Activated T-helper 17 cell treated with anti-CD3 and anti-CD28 coated beads, Interleukin-2, amount 50 U/mL, for 72 hours (primary cell): ENCODE results near the gene WNT7A. TPM values are rescaled to one million over a fixed set of nuclear protein-coding genes. Genes with fewer than 3 reads are reported as not detected.
A peak's percentile ranks its signal among the peaks of the same experiment; 100 is the strongest.

Experiments used
- ATAC-seq: fragments of 150-1000 bp; cut with Tn5 transposase; replicated peaks from 2 replicates; pipeline ENCODE4 v1.10.0; 2021; ENCODE audit warnings: mild to moderate bottlenecking, moderate library complexity
- H3K27ac Mint-ChIP-seq: one replicate; pipeline ENCODE4 v1.8.0; 2022; ENCODE audit warnings: mixed read lengths
- H3K27me3 Mint-ChIP-seq: one replicate; pipeline ENCODE4 v1.8.0; 2022; ENCODE audit warnings: mixed read lengths
- H3K36me3 Mint-ChIP-seq: one replicate; pipeline ENCODE4 v1.8.0; 2022; ENCODE audit warnings: low read depth, mild to moderate bottlenecking, mixed read lengths
- H3K4me1 Mint-ChIP-seq: one replicate; pipeline ENCODE4 v1.8.0; 2022; ENCODE audit warnings: mixed read lengths
- H3K4me3 Mint-ChIP-seq: one replicate; pipeline ENCODE4 v1.8.0; 2022; ENCODE audit warnings: mild to moderate bottlenecking, mixed read lengths
- H3K9me3 Mint-ChIP-seq: one replicate; pipeline ENCODE4 v1.8.0; 2022; ENCODE audit warnings: mixed read lengths
- total RNA-seq, 2 donors: library from RNA; stranded (reverse); gene quantifications; one replicate each; pipeline ENCODE4 v1.2.3, GENCODE V29; 2022

The WNT7A gene
- total RNA-seq, 2 donors from 2014 or later: 0.11 to 0.29 TPM

DNA sequence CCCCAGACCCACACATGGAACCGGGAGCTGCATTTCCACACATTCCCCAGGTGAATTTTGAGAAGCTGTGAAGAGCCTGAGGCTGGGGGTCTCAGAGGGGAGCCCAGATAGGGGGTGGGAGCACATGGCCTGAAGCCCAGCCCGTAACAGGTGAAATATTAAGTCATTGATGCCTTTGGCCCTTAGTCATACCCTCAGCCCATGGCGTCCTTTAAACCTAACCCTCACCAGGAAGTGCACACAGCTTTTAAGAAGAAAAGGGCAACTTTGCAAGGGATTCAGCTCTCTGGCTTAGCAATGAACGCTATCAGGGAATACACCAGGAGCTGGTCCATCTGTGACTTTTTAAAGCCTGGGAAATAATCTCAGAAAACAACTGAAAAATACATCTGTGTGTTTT lies 40.6 kb downstream of the WNT7A start:
- Mint-ChIP-seq H3K27me3 (no peaks in the 10 kb centered on the region), H3K36me3 (no peaks in the 10 kb centered on the region), H3K4me1 (peaks cover 6% of the 10 kb centered on the region), H3K9me3 (no peaks in the 10 kb centered on the region), H3K27ac (no peak overlapping the region), H3K4me3 (no peak overlapping the region)
- no peak for ATAC-seq

DNA sequence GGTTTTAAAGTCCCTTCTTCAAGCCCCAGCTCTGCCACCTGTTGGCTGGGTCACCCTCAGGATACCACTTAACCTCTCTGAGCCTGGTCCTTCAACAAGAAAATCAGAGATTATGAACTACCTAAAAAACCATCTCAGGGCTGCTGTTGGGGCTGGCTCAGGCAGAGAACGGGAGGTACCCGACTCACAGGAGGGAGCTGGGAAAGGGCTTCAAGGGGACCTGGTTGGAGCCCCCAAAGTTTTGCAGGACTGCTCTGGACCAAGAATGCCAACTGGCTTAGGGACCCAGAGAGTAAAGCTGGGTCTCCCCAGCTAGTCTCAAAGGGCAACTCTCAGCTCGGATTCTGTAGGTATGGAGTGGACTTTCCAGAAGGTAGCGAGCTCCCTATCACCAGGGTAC lies 41.5 kb downstream of the WNT7A start:
- Mint-ChIP-seq H3K27me3 (no peaks in the 10 kb centered on the region), H3K4me3 (no peak overlapping the region), H3K36me3 (no peaks in the 10 kb centered on the region), H3K4me1 (peaks cover 6% of the 10 kb centered on the region), H3K27ac (no peak overlapping the region), H3K9me3 (no peaks in the 10 kb centered on the region)
- ATAC-seq: no peak

GRCh38 chr3:13837751-13838150 lies 42.1 kb downstream of the WNT7A start:
- H3K36me3 Mint-ChIP-seq: no peaks in the 10 kb centered on the region
- H3K27ac Mint-ChIP-seq: no peak overlapping the region
- peaks cover 12% of the 10 kb centered on the region for H3K4me1 Mint-ChIP-seq
- no peak for ATAC-seq
- no peaks in the 10 kb centered on the region for H3K27me3 Mint-ChIP-seq
- H3K9me3 Mint-ChIP-seq: no peaks in the 10 kb centered on the region
- H3K4me3 Mint-ChIP-seq: no peak overlapping the region

GRCh38 chr3:13836658-13837587 lies 42.9 kb downstream of the WNT7A start:
- no peak for ATAC-seq
- Mint-ChIP-seq H3K4me3 (no peak overlapping the region), H3K9me3 (no peaks in the 10 kb centered on the region), H3K27me3 (no peaks in the 10 kb centered on the region), H3K27ac (no peak overlapping the region), H3K4me1 (peaks cover 16% of the 10 kb centered on the region), H3K36me3 (no peaks in the 10 kb centered on the region)

DNA sequence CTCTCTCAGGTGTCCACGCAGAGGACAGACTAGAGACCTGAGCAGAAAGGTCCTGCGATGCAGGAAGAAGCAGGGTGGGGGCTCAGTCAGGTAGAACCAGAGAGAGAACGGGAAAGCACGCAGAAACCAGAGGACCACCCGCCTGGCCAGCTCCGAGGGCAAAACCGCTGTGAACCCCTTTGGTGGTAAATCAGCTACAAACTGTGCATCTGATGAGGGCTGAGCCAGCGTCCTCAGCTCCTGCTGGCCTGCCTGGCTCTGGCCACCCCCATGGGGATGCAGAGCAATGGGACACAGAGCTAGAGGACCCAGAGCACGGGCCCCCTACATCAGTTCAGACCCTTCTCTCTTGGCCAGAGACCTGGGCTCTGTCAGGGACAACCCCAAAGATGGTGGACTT lies 44.6 kb downstream of the WNT7A start:
- Mint-ChIP-seq H3K4me1 (peaks cover 22% of the 10 kb centered on the region), H3K9me3 (no peaks in the 10 kb centered on the region), H3K27ac (no peak overlapping the region), H3K27me3 (no peaks in the 10 kb centered on the region), H3K36me3 (no peaks in the 10 kb centered on the region), H3K4me3 (no peak overlapping the region)
- no peak for ATAC-seq

GRCh38 chr3:13834258-13835035 lies 45.4 kb downstream of the WNT7A start:
- Mint-ChIP-seq H3K4me1 (peaks cover 22% of the 10 kb centered on the region), H3K27me3 (no peaks in the 10 kb centered on the region)
- ATAC-seq: no peak

DNA sequence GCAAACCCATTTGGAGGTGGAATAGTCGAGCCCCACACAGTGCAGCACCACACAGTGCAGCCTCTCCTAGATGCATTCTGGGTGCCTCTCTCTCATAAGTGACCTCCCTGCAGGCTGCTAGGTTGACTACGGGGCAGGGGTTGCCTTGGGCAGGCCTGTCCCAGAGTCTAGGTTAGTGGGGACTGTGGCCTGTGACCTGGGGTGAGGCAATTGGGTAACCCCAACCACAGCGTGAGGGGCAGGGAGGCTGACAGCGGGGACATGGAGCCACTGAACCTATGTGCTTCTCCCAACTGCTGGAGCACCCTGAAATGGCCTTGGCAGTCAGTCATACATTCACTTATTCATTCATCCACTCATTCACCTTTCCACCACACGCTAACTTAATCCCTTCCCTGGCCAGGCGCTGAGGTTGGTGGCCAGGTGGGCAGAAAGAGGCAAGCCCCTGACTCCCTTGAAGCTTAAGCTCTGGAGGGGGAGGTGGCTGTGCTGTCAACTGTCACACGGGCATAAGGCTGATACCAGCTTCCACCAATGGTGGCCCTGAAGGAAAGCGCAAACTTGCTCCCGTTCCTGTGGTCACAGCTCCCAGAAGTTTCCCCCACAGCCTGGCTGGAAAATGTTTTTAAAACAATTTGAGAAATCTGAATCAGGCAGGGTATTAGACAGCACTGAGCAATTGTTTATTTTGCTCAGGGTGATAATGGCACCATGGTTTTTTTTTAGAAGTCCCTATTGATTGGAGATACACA lies 46.2 kb downstream of the WNT7A start:
- Mint-ChIP-seq H3K36me3 (no peaks in the 10 kb centered on the region), H3K4me3 (no peak overlapping the region), H3K4me1 (peaks cover 22% of the 10 kb centered on the region), H3K27ac (no peak overlapping the region), H3K9me3 (no peaks in the 10 kb centered on the region), H3K27me3 (no peaks in the 10 kb centered on the region)
- ATAC-seq: peak; percentile 6

More at GRCh38 chr3:13834258-13835035, 45.4 kb downstream of the WNT7A start:
- Mint-ChIP-seq H3K27ac (no peak overlapping the region), H3K4me3 (no peak overlapping the region), H3K36me3 (no peaks in the 10 kb centered on the region), H3K9me3 (no peaks in the 10 kb centered on the region)

DNA sequence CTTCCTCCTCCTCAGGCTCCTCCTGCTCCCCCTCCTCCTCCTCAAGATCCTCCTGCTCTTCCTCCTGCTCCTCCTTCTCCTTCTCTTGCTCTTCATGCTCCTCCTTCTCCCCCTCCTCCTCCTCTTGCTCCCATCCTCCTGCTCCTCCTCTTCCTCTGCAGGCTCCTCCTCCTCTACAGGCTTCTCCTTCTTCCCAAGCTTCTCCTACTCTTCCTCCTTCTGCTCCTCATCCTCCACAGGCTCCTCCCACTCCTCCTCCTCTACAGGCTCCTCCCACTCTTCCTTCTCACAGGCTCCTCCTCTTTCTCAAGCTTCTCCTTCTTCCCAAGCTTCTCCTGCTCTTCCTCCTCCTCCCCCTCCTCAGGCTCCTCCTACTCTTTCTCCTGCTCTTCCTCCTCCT lies 47.7 kb downstream of the WNT7A start:
- Mint-ChIP-seq H3K27me3 (no peaks in the 10 kb centered on the region), H3K27ac (peak overlapping the region; percentile 73), H3K36me3 (no peaks in the 10 kb centered on the region)

GRCh38 chr3:13831386-13831996 lies 48.4 kb downstream of the WNT7A start:
- no peak overlapping the region for H3K4me3 Mint-ChIP-seq
- H3K4me1 Mint-ChIP-seq: peaks cover 22% of the 10 kb centered on the region
- H3K27ac Mint-ChIP-seq: peak overlapping the region; percentile 73
- no peak for ATAC-seq
- H3K27me3 Mint-ChIP-seq: no peaks in the 10 kb centered on the region
- H3K9me3 Mint-ChIP-seq: no peaks in the 10 kb centered on the region
- H3K36me3 Mint-ChIP-seq: no peaks in the 10 kb centered on the region

More for the DNA sequence above, 47.7 kb downstream of the WNT7A start:
- Mint-ChIP-seq H3K4me3 (no peak overlapping the region), H3K9me3 (no peaks in the 10 kb centered on the region), H3K4me1 (peaks cover 22% of the 10 kb centered on the region)
- ATAC-seq: no peak

- H3K36me3 Mint-ChIP-seq: no peaks in the 10 kb centered on the region
- no peak overlapping the region for H3K4me3 Mint-ChIP-seq
- H3K27ac Mint-ChIP-seq: peak overlapping the region; percentile 26
- H3K4me1 Mint-ChIP-seq: peaks cover 15% of the 10 kb centered on the region
- ATAC-seq: no peak
- H3K27me3 Mint-ChIP-seq: no peaks in the 10 kb centered on the region
- H3K9me3 Mint-ChIP-seq: no peaks in the 10 kb centered on the region
Observed at GRCh38 chr3:13829311-13829710, 50.6 kb downstream of the WNT7A start.

DNA sequence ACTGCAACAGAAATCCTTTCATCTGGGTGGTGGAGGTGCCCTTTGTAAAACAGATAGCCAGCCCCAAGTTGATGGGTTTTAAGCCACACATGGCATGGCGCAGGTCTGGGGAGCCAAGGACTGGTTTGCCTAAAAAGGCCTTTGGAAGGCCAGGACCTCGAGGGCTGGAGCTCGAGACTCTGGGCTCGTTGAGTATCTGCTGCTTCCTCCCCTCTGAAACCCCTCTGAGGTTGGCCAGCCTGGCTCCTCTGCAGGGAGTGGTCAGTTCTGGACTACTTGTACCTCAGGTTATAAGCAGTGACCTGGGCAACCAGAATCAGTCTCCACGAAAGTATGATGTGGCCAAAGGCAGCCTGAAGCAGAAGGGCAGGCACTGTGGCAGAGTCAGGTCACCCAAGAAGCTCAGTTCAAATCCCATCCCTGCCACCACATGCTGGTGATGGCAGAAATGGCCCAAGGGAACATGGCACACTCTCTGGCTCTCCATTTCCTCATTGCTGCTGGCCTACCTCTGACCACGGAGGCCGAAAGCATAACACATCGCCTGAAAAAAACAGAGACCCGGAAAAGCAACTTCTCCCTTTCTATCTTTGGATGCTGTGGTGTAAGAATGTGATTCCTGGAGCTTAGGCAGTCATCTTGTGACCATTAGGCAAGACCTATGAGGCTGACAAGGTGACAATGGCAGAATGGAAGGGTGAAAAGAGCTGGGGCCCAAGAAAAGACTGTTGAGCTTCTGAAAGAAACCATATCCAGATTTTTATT lies 51.2 kb downstream of the WNT7A start:
- Mint-ChIP-seq H3K9me3 (no peaks in the 10 kb centered on the region), H3K4me1 (peaks cover 15% of the 10 kb centered on the region), H3K4me3 (no peak overlapping the region), H3K27me3 (no peaks in the 10 kb centered on the region), H3K36me3 (no peaks in the 10 kb centered on the region), H3K27ac (peak overlapping the region; percentile 26)
- ATAC-seq: no peak

DNA sequence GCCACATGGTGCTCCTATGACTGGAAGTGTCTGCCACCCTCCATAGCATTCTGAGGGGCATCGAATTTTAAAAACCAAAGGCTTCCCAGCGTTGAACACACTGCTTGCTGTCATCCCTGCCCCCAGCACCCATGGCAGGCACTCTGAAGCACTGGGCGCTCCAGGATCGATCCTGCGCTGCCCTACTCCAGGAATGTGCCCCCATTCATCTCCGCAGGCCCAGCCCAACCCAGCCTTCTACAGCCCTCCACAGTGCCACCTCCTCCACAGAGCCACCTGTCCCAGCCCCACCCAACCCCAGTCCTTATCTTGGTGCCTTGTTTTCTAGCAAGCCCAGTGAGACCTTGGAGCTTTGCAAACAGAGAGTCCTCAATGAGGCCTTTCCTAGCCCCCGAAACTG lies 52.2 kb downstream of the WNT7A start:
- no peak overlapping the region for H3K27ac Mint-ChIP-seq
- H3K27me3 Mint-ChIP-seq: no peaks in the 10 kb centered on the region
- ATAC-seq: no peak
- H3K36me3 Mint-ChIP-seq: no peaks in the 10 kb centered on the region
- no peak overlapping the region for H3K4me3 Mint-ChIP-seq
- peaks cover 10% of the 10 kb centered on the region for H3K4me1 Mint-ChIP-seq
- no peaks in the 10 kb centered on the region for H3K9me3 Mint-ChIP-seq

- Mint-ChIP-seq H3K27me3 (no peaks in the 10 kb centered on the region), H3K9me3 (no peaks in the 10 kb centered on the region), H3K4me3 (no peak overlapping the region), H3K36me3 (peaks cover 1% of the 10 kb centered on the region), H3K4me1 (peaks cover 11% of the 10 kb centered on the region), H3K27ac (no peak overlapping the region)
- ATAC-seq: no peak
Observed at GRCh38 chr3:13827256-13827655, 52.6 kb downstream of the WNT7A start.
